OCI-LY3 (cell line): ENCODE measurements around the gene DERL2.

Source experiments
- EZH2phosphoT487 ChIP-seq: fragments of 200-600 bp; shearing (Covaris generic); IDR thresholded peaks from 2 replicates; pipeline ENCODE4 v1.6.1; 2018; ENCODE audit warnings: antibody characterized with exemption, mixed run types, low read depth
- TF ChIP-seq, protein P1 (sequence below): fragments of 200-600, 300-600 bp; sonication (generic); IDR thresholded peaks from 2 replicates; pipeline ENCODE4 v1.5.1; 2014; ENCODE audit warnings: antibody characterized with exemption, low read length, low read depth

DNA sequence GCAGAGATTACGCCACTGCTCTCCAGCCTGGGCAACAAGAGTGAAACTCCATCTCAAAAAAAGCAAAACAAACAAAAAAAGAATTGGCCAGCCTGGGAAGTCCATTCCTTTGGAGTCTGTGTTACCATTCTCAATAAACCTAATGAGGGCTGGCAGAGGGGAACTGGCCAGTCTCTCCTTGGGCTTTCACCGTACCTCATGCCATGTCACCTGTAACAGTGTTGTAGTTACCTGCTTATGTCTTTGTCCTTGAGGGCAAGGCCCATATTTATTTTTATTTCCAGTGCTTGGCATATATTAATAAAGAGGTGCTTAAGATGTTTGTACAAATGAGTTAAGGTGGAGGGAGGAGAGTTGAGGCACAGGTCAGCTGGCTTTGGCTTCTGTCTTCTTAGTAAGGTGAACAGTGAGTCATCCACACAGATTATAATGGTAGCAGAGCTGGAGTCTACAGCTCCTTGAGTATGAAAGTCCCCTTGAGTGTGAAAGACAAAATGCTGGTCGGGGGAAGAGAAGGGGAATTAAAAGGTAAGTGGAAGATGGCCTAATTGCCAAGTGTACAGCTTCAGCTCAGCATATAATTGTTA, 55.5 kb downstream of the DERL2 start:
- TF ChIP-seq, protein P1, sequence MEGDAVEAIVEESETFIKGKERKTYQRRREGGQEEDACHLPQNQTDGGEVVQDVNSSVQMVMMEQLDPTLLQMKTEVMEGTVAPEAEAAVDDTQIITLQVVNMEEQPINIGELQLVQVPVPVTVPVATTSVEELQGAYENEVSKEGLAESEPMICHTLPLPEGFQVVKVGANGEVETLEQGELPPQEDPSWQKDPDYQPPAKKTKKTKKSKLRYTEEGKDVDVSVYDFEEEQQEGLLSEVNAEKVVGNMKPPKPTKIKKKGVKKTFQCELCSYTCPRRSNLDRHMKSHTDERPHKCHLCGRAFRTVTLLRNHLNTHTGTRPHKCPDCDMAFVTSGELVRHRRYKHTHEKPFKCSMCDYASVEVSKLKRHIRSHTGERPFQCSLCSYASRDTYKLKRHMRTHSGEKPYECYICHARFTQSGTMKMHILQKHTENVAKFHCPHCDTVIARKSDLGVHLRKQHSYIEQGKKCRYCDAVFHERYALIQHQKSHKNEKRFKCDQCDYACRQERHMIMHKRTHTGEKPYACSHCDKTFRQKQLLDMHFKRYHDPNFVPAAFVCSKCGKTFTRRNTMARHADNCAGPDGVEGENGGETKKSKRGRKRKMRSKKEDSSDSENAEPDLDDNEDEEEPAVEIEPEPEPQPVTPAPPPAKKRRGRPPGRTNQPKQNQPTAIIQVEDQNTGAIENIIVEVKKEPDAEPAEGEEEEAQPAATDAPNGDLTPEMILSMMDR: no peak
- no peak for TF ChIP-seq EZH2phosphoT487
